ENCODE results near the gene PTAFR.

The PTAFR gene

GRCh38 chr1:28199328-28200233, 23.1 kb upstream of the PTAFR start:
- no peak for TF ChIP-seq CTCF (IDR thresholded peaks at IDR 0.05; ENCODE audit: low read length, missing control alignments)
- no peak overlapping the region for H3K4me3 ChIP-seq (replicated peaks; ENCODE audit: low read depth, low read length)
- no peak for DNase-seq (ENCODE audit: low read depth)

GRCh38 chr1:28197682-28198415, 21.4 kb upstream of the PTAFR start:
- H3K4me3 ChIP-seq (replicated peaks; ENCODE audit: low read depth, low read length), result no peak overlapping the region
- no peak for TF ChIP-seq CTCF (IDR thresholded peaks at IDR 0.05; ENCODE audit: low read length, missing control alignments)
- DNase-seq (ENCODE audit: low read depth), result no peak

- no peak for DNase-seq (ENCODE audit: low read depth)
- no peak overlapping the region for H3K4me3 ChIP-seq (replicated peaks; ENCODE audit: low read depth, low read length)
- TF ChIP-seq CTCF (IDR thresholded peaks at IDR 0.05; ENCODE audit: low read length, missing control alignments), result no peak
Observed at GRCh38 chr1:28196330-28196729, 19.8 kb upstream of the PTAFR start.

- H3K4me3 ChIP-seq (replicated peaks; ENCODE audit: low read depth, low read length), result no peak overlapping the region
- TF ChIP-seq CTCF (IDR thresholded peaks at IDR 0.05; ENCODE audit: low read length, missing control alignments), result no peak
- no peak for DNase-seq (ENCODE audit: low read depth)
Observed at GRCh38 chr1:28195780-28196179, 19.3 kb upstream of the PTAFR start.

- no peak for DNase-seq (ENCODE audit: low read depth)
Observed at GRCh38 chr1:28194326-28195035, 18.0 kb upstream of the PTAFR start.

More at GRCh38 chr1:28194326-28195035, 18.0 kb upstream of the PTAFR start:
- no peak for TF ChIP-seq CTCF (IDR thresholded peaks at IDR 0.05; ENCODE audit: low read length, missing control alignments)
- H3K4me3 ChIP-seq (replicated peaks; ENCODE audit: low read depth, low read length), result no peak overlapping the region

All from fibroblast of pulmonary artery (primary cell).